GM18519 (cell line): ENCODE results near the gene NAV1.
"Not testable (repeated sequence)": the region's sequence is repeated elsewhere in the genome, so short reads cannot be mapped to it uniquely, and the experiment has no call there.

Experiments used
- ATAC-seq: cut with Tn5 transposase; IDR thresholded peaks from one replicate; pipeline ENCODE4 v1.9.1; 2021; ENCODE audit warnings: mild to moderate bottlenecking, moderate library complexity; ENCODE audit not compliant: unreplicated experiment, low FRiP score

Gene NAV1

GRCh38 chr1:201543871-201544642 is 5.1 kb downstream of the NAV1 start:
- no peak for ATAC-seq

DNA sequence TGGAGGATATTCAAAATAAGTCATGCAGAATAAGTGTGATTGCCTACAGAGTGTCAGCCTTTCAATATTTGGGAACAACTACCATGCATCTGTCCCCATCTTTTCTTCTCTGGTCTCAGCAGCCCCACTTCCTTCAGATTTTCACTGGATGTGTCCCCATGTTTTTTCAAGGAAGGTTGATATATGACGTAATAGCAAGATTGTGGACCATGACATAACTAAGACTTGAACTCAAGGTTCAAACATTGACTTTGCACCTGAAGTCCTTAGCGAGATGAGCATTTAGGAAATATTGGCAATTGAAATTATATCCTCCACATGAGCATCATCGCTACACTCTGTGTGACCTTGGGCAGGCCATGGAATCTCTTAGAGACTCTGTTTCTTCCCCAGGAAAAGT is 5.8 kb downstream of the NAV1 start:
- no peak for ATAC-seq

DNA sequence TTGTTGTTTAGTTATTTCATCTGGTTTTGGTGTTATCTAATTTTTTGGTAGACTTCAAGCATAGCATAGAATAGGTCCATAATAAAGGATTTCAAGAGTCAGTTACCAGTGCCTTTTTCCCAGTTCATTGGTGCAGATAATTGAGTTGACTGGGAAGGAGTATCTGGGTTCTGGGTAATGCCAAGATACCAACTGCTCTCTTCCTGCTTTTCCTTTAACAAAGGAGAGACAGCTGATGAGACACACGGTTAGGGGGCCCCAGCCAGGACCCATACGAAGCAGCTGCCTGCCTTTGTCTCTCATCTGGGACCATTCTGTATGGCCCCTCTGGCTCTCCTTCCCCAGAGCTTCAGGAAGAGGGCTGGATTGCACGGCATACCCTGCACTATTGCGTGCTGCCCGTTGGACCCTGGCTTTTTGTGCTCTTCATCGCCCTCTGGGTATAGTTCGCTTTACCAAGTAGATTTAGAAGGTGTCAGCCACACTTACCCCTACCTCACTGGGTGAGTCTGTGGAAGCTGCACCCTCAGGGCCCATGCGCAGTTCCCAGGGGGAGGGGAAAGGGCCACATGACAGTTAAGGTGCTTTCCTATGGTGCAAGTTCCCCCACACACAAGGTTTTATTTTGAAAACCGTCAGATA is 7.0 kb downstream of the NAV1 start:
- no peak for ATAC-seq

- ATAC-seq = not testable (repeated sequence)
These were observed 10.6 kb downstream of the NAV1 start for GRCh38 chr1:201549522-201549921.

- no peak for ATAC-seq
These were observed 12.2 kb downstream of the NAV1 start for GRCh38 chr1:201551096-201551495.

DNA sequence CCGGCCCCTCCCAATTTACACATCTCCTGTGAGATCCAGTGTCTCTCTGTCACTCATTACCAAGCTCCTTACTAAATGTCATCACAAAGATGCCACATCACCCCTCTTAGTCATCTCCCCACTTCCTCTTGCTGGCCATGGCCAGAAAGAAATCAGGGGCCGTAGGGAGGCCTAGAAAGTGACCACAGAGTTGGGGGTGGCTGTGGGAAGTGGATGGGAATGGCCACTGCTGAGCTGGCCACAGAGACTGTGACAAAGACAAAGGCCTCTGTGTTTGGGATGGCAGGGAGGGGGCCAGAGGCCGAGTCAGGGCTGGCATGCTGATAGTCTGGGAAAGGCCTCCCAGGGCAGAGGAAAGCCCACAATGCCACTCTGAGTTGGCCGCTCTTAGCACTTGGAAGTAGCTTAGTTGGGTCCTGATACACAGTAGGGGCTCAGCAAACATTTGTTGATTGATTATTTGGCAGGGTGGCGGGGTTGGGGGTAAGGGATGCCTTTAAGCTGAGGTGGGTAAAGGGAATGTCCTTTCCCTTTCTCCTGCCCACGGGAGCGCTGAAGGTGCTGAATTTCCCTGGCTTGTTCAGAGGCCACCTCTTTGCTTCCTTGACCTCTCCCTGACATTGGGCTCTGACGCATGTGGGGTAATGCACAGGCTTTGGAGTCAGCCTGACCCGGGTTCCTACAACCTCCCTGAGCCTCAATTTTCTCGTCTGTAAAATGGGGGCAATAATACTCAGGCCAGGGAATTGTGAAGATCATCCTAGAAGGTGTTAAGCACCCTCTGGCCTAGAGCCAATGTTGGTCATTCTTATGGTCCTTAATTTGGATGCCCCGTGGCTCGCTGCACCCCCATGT is 13.2 kb downstream of the NAV1 start:
- no peak for ATAC-seq

GRCh38 chr1:201552941-201553351 is 14.0 kb downstream of the NAV1 start:
- no peak for ATAC-seq

- no peak for ATAC-seq
These were observed 14.7 kb downstream of the NAV1 start for GRCh38 chr1:201553496-201554189.

GRCh38 chr1:201554190-201554600 is 15.3 kb downstream of the NAV1 start:
- no peak for ATAC-seq

DNA sequence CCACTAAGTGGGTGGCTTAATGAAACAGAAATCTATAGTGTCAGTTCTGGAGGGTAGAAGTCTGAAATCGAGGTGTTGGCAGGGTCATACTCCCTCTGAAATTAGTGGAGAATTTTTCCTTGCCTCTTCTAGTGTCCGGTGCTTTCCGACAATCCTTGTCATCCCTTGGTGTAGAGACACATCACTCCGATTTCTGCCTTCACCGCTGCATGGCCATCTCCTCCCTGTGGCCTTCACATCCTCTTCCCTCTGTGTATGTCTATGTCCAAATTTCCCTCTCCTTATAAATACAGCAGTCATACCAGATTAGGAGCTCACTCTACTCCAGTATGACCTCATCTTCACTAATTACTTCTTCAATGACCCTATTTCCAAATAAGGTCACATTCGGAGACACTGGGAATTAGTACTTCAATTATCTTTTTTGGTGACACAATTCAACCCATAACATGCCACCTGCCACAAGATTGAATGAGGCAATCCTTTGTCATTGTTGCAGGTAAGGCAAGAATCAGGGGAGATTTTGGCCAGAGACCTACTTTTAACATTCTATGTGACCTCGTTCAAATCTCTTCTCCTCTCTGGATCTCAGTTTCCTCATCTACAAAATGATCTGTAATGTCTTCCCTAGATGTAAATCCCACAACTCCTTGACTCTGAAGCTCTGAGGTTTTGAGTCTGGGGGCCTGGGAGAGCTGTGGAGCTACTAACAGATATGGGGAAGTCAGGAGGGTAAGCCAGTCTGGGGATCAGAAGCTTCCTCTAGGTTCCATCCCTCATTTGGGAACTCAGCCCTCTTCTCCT is 16.1 kb downstream of the NAV1 start:
- no peak for ATAC-seq

DNA sequence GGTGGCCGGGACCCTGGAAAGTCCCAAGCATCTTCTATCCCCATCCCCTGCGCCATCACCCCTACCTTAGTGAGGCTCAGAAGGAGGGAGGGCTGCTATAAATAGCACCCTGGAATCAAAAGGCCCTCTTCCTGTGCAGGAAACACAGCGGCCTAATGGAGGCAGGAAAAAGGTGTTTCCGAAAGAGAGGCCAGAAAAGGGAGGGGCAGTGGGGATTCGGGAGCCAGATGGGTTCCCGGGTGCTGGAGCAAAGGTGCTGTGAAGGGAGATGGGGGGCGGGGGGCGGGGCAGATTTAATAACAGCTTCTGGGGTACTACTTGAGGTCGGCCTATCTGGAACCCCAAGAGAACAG is 16.6 kb downstream of the NAV1 start:
- ATAC-seq = no peak

- ATAC-seq = no peak
These were observed 18.1 kb downstream of the NAV1 start for GRCh38 chr1:201556841-201557571.

DNA sequence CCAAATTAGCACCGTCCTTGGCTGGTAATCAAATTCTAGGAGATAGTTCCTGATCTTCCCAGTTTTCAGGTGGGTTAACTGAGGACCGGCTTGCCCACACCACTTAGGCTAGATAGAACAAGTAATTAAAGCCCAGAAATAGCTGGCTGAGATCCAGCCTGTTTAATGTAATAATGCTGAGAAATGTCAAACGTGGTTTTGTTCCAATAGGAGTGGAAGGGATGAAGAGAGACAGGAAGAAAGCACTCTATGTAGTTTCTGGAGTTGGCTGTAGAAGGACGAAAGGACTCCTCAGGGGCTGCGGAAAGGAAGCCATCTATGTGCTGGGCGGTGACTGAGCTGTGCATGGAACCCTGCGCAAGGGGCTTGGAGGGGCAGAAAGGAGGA is 18.6 kb downstream of the NAV1 start:
- ATAC-seq = no peak

GRCh38 chr1:201559679-201560162 is 20.8 kb downstream of the NAV1 start:
- ATAC-seq = no peak

- ATAC-seq = no peak
These were observed 21.6 kb downstream of the NAV1 start for GRCh38 chr1:201560328-201561194.

- ATAC-seq = no peak
These were observed 22.3 kb downstream of the NAV1 start for GRCh38 chr1:201561195-201561564.

- ATAC-seq = no peak
These were observed 22.7 kb downstream of the NAV1 start for GRCh38 chr1:201561601-201562000.

DNA sequence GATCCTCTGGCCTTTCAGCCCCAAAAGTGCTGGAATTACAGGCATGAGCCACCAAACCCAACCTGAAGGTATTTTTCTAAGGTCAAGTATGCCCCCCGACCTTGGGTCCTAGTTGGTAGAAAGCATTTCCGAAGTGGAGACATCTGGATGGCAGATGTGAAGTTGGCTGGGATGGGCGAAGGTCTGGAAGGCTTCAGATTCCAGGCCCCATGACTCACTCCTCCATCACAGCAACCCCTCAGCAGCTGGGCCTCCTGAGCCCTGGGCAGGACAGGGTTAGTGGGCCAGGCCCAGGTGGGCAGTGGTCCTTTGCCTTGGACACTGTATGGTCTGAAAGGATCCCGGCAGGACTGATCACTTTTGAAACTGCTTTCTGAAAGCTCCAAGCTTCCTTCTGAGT is 23.3 kb downstream of the NAV1 start:
- no peak for ATAC-seq
